GM23338 (cell line): Measurements from ENCODE around the gene FUT8. TPM values are rescaled to one million over a fixed set of nuclear protein-coding genes. Genes with fewer than 3 reads are reported as not detected.

Experiments
- ATAC-seq: fragments of 200-7000 bp; cut with Tn5 transposase; 3 replicates; pipeline ENCODE4 v1.9.1; 2020
- DNase-seq: peaks from one replicate; pipeline ENCODE4 v3.0.0-alpha.2; 2015; ENCODE audit warnings: low spot score
- H2AFZ ChIP-seq: fragments of 200-600 bp; sonication (generic); 2 replicates; pipeline ENCODE4 v1.8.0; 2016; ENCODE audit warnings: antibody characterized with exemption, mild to moderate bottlenecking, moderate library complexity
- H3F3A ChIP-seq: fragments of 200-600 bp; sonication (generic); replicated peaks from 2 replicates; pipeline ENCODE4 v1.8.0; 2017; ENCODE audit warnings: antibody characterized with exemption, mixed run types, low read depth
- H3K27ac ChIP-seq: fragments of 200-600 bp; sonication (generic); 2 replicates; pipeline ENCODE4 v1.6.1; 2016; ENCODE audit warnings: low read depth
- H3K27me3 ChIP-seq: fragments of 200-600 bp; sonication (generic); 2 replicates; pipeline ENCODE4 v1.8.0; 2016; ENCODE audit warnings: mild to moderate bottlenecking, mixed run types, moderate library complexity; ENCODE audit not compliant: insufficient read depth
- H3K36me3 ChIP-seq: fragments of 200-600 bp; sonication (generic); 2 replicates; pipeline ENCODE4 v1.8.0; 2016; ENCODE audit warnings: mild to moderate bottlenecking; ENCODE audit not compliant: insufficient read depth
- H3K4me1 ChIP-seq: fragments of 200-600 bp; sonication (generic); 2 replicates; pipeline ENCODE4 v1.8.0; 2016; ENCODE audit warnings: mild to moderate bottlenecking, moderate library complexity; ENCODE audit not compliant: insufficient read depth
- H3K4me2 ChIP-seq: fragments of 200-600 bp; sonication (generic); 2 replicates; pipeline ENCODE4 v1.7.1; 2017; ENCODE audit warnings: mixed run types
- H3K4me3 ChIP-seq: fragments of 200-600 bp; sonication (generic); 2 replicates; pipeline ENCODE4 v1.6.1; 2016; ENCODE audit warnings: mixed run types
- H3K79me2 ChIP-seq: fragments of 200-600 bp; sonication (generic); replicated peaks from 2 replicates; pipeline ENCODE4 v1.8.0; 2017; ENCODE audit warnings: mild to moderate bottlenecking; ENCODE audit not compliant: insufficient read depth
- H3K9me2 ChIP-seq: fragments of 200-600 bp; sonication (generic); 2 replicates; pipeline ENCODE4 v1.8.0; 2017; ENCODE audit not compliant: insufficient read depth
- H4K20me1 ChIP-seq: fragments of 200-600 bp; sonication (generic); replicated peaks from 2 replicates; pipeline ENCODE4 v1.8.0; 2017; ENCODE audit warnings: mild to moderate bottlenecking; ENCODE audit not compliant: insufficient read depth
- H3K27ac Mint-ChIP-seq: 2 replicates; pipeline ENCODE4 v1.8.0; 2020; ENCODE audit warnings: inconsistent platforms, mild to moderate bottlenecking, moderate library complexity, mixed read lengths
- H3K27me3 Mint-ChIP-seq: 3 replicates; pipeline ENCODE4 v1.8.0; 2022; ENCODE audit warnings: low read depth, mild to moderate bottlenecking, moderate library complexity, mixed read lengths, inconsistent platforms; ENCODE audit not compliant: insufficient read depth, poor library complexity
- H3K36me3 Mint-ChIP-seq: 3 replicates; pipeline ENCODE4 v1.8.0; 2021; ENCODE audit warnings: low read depth, mild to moderate bottlenecking, inconsistent platforms, moderate library complexity, mixed read lengths
- H3K4me1 Mint-ChIP-seq: 3 replicates; pipeline ENCODE4 v1.8.0; 2020; ENCODE audit warnings: mild to moderate bottlenecking, inconsistent platforms, mixed read lengths
- H3K4me3 Mint-ChIP-seq: 3 replicates; pipeline ENCODE4 v1.8.0; 2021; ENCODE audit warnings: moderate library complexity, mild to moderate bottlenecking, inconsistent platforms, mixed read lengths
- H3K9me3 Mint-ChIP-seq: 3 replicates; pipeline ENCODE4 v1.8.0; 2020; ENCODE audit warnings: moderate library complexity, mild to moderate bottlenecking, inconsistent platforms, mixed read lengths
- CTCF ChIP-seq, 2 experiments: fragments of 200-600 bp in 1 of 2; sonication (generic) in 1 of 2; conservative IDR thresholded peaks; 2 replicates each; pipeline versions ENCODE4 v1.5.1 to v1.6.1; 2016 to 2017; ENCODE audit warnings: antibody characterized with exemption in 2 of 2, low read depth in 2 of 2, mild to moderate bottlenecking in 2 of 2, moderate library complexity in 1 of 2
- EZH2 ChIP-seq: fragments of 200-600 bp; sonication (generic); IDR thresholded peaks from one replicate; pipeline ENCODE4 v1.8.0; 2017; ENCODE audit warnings: antibody characterized with exemption, mild to moderate bottlenecking, low read depth; ENCODE audit not compliant: unreplicated experiment
- EZH2phosphoT487 ChIP-seq: fragments of 200-600 bp; sonication (generic); IDR thresholded peaks from one replicate; pipeline ENCODE4 v1.8.1; 2018; ENCODE audit warnings: antibody characterized with exemption; ENCODE audit not compliant: unreplicated experiment
- JUNB ChIP-seq: IDR thresholded peaks from one replicate; pipeline ENCODE4 v1.6.1; 2016; ENCODE audit warnings: antibody characterized with exemption; ENCODE audit not compliant: unreplicated experiment
- NANOG ChIP-seq: IDR thresholded peaks from 2 replicates; pipeline ENCODE4 v1.6.1; 2016; ENCODE audit warnings: antibody characterized with exemption, borderline replicate concordance
- POLR2AphosphoS5 ChIP-seq: IDR thresholded peaks from 2 replicates; pipeline ENCODE4 v1.6.1; 2016; ENCODE audit warnings: antibody characterized with exemption, low read depth
- STAT1 ChIP-seq: IDR thresholded peaks from one replicate; pipeline ENCODE4 v1.6.1; 2016; ENCODE audit warnings: antibody characterized with exemption; ENCODE audit not compliant: unreplicated experiment
- ZNF114 ChIP-seq: fragments of 250-450 bp; sonication (Bioruptor Pico); IDR thresholded peaks from 2 replicates; pipeline ENCODE4 v1.5.0; 2020; ENCODE audit warnings: mild to moderate bottlenecking, moderate library complexity
- polyA plus RNA-seq: library from polyadenylated mRNA; unstranded; fragments of >200 nt; fragmentation: Nextera tagmentation; extraction: Ambion mirVana; gene quantifications from 2 replicates; pipeline ENCODE4 v1.2.1, GENCODE V29; 2016
- total RNA-seq: library from RNA; depleted of rRNA; stranded (reverse); fragments of >200 nt; shearing (Covaris generic); gene quantifications from 2 replicates; pipeline ENCODE4 v1.2.3, GENCODE V29; 2014
- TF ChIP-seq, protein P1 (sequence below): IDR thresholded peaks from one replicate; pipeline ENCODE4 v1.6.1; 2018; ENCODE audit warnings: antibody characterized with exemption; ENCODE audit not compliant: unreplicated experiment
- TF ChIP-seq, protein P2 (sequence below): IDR thresholded peaks from 2 replicates; pipeline ENCODE4 v1.6.1; 2016; ENCODE audit warnings: antibody characterized with exemption

FUT8 gene
- total and polyA plus RNA-seq, 2 experiments from 2014 or later: 8.2 to 23.2 TPM

GRCh38 chr14:65755331-65755730, 342.8 kb downstream of the FUT8 start:
- H3K4me2 ChIP-seq: no peak overlapping the region
- Mint-ChIP-seq H3K36me3 (no peaks in the 10 kb centered on the region), H3K27me3 (no peaks in the 10 kb centered on the region)

DNA sequence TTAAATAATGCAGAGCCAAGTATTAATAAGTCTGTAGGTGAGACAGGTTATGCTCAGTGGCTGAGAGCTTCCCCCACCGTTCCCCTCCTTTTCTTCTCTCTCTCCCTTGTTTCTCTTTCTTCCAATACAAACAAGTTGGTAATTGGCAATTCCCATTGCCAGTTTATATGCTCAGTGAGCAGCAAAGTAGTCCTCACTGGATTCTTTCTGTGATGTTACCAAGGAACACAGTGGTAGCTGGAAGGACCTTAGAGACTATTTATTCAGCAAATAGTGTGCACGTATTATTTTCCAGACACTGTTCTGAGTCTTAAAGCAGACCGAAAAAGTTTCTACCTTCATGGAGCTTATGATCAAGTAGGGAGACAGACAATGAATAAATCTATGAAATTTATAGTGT, 344.4 kb downstream of the FUT8 start:
- Histone ChIP-seq H3K36me3 (no peaks in the 10 kb centered on the region), H4K20me1 (no peaks in the 10 kb centered on the region), H3K4me3 (no peak overlapping the region), H3F3A (no peaks in the 10 kb centered on the region), H3K4me1 (no peaks in the 10 kb centered on the region), H3K27ac (no peak overlapping the region), H3K79me2 (no peaks in the 10 kb centered on the region), H3K9me2 (no peaks in the 10 kb centered on the region), H3K4me2 (no peak overlapping the region), H2AFZ (no peak overlapping the region), H3K27me3 (no peaks in the 10 kb centered on the region)
- H3K9me3 Mint-ChIP-seq: no peaks in the 10 kb centered on the region; the same call in 2 of the 3 replicates
- DNase-seq (no peak), ATAC-seq (no peak)
- no peaks in the 10 kb centered on the region for H3K27me3 Mint-ChIP-seq
- no peak overlapping the region for H3K4me3 Mint-ChIP-seq
- H3K27ac Mint-ChIP-seq: no peak overlapping the region
- TF ChIP-seq, protein P1, sequence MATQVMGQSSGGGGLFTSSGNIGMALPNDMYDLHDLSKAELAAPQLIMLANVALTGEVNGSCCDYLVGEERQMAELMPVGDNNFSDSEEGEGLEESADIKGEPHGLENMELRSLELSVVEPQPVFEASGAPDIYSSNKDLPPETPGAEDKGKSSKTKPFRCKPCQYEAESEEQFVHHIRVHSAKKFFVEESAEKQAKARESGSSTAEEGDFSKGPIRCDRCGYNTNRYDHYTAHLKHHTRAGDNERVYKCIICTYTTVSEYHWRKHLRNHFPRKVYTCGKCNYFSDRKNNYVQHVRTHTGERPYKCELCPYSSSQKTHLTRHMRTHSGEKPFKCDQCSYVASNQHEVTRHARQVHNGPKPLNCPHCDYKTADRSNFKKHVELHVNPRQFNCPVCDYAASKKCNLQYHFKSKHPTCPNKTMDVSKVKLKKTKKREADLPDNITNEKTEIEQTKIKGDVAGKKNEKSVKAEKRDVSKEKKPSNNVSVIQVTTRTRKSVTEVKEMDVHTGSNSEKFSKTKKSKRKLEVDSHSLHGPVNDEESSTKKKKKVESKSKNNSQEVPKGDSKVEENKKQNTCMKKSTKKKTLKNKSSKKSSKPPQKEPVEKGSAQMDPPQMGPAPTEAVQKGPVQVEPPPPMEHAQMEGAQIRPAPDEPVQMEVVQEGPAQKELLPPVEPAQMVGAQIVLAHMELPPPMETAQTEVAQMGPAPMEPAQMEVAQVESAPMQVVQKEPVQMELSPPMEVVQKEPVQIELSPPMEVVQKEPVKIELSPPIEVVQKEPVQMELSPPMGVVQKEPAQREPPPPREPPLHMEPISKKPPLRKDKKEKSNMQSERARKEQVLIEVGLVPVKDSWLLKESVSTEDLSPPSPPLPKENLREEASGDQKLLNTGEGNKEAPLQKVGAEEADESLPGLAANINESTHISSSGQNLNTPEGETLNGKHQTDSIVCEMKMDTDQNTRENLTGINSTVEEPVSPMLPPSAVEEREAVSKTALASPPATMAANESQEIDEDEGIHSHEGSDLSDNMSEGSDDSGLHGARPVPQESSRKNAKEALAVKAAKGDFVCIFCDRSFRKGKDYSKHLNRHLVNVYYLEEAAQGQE: no peak
- no peaks in the 10 kb centered on the region for H3K36me3 Mint-ChIP-seq
- no peaks in the 10 kb centered on the region for H3K4me1 Mint-ChIP-seq

More at GRCh38 chr14:65755331-65755730, 342.8 kb downstream of the FUT8 start:
- Histone ChIP-seq H2AFZ (no peak overlapping the region), H3K4me1 (no peaks in the 10 kb centered on the region), H3K27ac (no peak overlapping the region), H3F3A (no peaks in the 10 kb centered on the region), H3K79me2 (no peaks in the 10 kb centered on the region), H3K9me2 (no peaks in the 10 kb centered on the region), H3K27me3 (no peaks in the 10 kb centered on the region), H4K20me1 (no peaks in the 10 kb centered on the region), H3K4me3 (no peak overlapping the region), H3K36me3 (no peaks in the 10 kb centered on the region)
- DNase-seq (no peak), ATAC-seq (no peak)
- TF ChIP-seq STAT1: no peak
- no peak overlapping the region for H3K4me3 Mint-ChIP-seq
- H3K27ac Mint-ChIP-seq: no peak overlapping the region
- peaks cover 7% of the 10 kb centered on the region for H3K4me1 Mint-ChIP-seq
- no peaks in the 10 kb centered on the region; the same call in 2 of the 3 replicates for H3K9me3 Mint-ChIP-seq

DNA sequence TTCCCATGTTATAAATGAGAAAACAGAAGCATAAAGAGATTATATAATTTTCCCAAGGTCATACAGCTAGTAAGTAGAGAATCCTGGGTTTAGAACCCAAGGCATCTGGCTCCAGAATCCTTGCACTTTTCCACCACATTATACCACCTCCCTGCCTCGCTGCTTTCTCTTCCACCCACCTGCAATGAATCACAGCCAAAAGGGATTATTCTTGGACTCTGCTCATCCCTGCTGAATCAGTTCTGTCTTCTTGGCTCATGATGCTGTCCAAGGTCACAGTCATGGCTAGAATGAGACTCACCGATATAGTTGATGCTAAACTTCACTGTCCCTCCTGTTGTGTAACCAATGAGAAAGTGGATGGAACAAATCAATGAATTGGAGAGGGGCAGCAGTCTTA, 356.6 kb downstream of the FUT8 start:
- H3K4me2 ChIP-seq: no peak overlapping the region
- no peak for DNase-seq
- no peaks in the 10 kb centered on the region for H3K9me2 ChIP-seq
- no peak for ATAC-seq
- no peak overlapping the region for H3K4me3 ChIP-seq
- no peaks in the 10 kb centered on the region for H3K36me3 Mint-ChIP-seq
- H3K27me3 ChIP-seq: no peaks in the 10 kb centered on the region
- H3K4me1 Mint-ChIP-seq: no peaks in the 10 kb centered on the region
- no peak overlapping the region for H3K4me3 Mint-ChIP-seq
- no peaks in the 10 kb centered on the region for H3K9me3 Mint-ChIP-seq
- no peak overlapping the region for H2AFZ ChIP-seq
- no peak overlapping the region for H3K27ac ChIP-seq
- H3K4me1 ChIP-seq: no peaks in the 10 kb centered on the region
- H4K20me1 ChIP-seq: no peaks in the 10 kb centered on the region
- H3K27me3 Mint-ChIP-seq: no peaks in the 10 kb centered on the region
- H3K79me2 ChIP-seq: no peaks in the 10 kb centered on the region
- no peaks in the 10 kb centered on the region for H3F3A ChIP-seq
- H3K36me3 ChIP-seq: no peaks in the 10 kb centered on the region
- H3K27ac Mint-ChIP-seq: no peak overlapping the region
- TF ChIP-seq, protein P1: no peak
- TF ChIP-seq EZH2 (no peak), NANOG (no peak), STAT1 (no peak), ZNF114 (no peak), EZH2phosphoT487 (no peak), POLR2AphosphoS5 (no peak), CTCF (conservative IDR thresholded peaks at IDR 0.05; ENCODE audit: low read depth in 2 of 2) (no peak), JUNB (no peak)
- TF ChIP-seq, protein P2, sequence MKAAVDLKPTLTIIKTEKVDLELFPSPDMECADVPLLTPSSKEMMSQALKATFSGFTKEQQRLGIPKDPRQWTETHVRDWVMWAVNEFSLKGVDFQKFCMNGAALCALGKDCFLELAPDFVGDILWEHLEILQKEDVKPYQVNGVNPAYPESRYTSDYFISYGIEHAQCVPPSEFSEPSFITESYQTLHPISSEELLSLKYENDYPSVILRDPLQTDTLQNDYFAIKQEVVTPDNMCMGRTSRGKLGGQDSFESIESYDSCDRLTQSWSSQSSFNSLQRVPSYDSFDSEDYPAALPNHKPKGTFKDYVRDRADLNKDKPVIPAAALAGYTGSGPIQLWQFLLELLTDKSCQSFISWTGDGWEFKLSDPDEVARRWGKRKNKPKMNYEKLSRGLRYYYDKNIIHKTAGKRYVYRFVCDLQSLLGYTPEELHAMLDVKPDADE: no peak
